Liver (tissue), 3 donors: Measurements from ENCODE around the gene EIF2AK2.

ENCODE experiments used
- EGR1 ChIP-seq, 2 donors: IDR thresholded peaks; 2 replicates each; pipeline ENCODE4 v1.6.1; 2016 to 2018; ENCODE audit warnings: antibody characterized with exemption in 2 of 2, low read depth in 2 of 2
- GABPA ChIP-seq, 2 donors: IDR thresholded peaks in 1 of 2; conservative IDR thresholded peaks in 1 of 2; 2 replicates each; pipeline ENCODE4 v1.6.1; 2016; ENCODE audit warnings: antibody characterized with exemption in 2 of 2, mild to moderate bottlenecking in 1 of 2, moderate library complexity in 1 of 2
- NR2F2 ChIP-seq: IDR thresholded peaks from 2 replicates; pipeline ENCODE4 v1.6.1; 2016; ENCODE audit warnings: antibody characterized with exemption
- SP1 ChIP-seq: IDR thresholded peaks from 2 replicates; pipeline ENCODE4 v1.6.1; 2018; ENCODE audit warnings: antibody characterized with exemption, mild to moderate bottlenecking
- TAF1 ChIP-seq: conservative IDR thresholded peaks from 2 replicates; pipeline ENCODE4 v1.6.1; 2016; ENCODE audit warnings: antibody characterized with exemption, mild to moderate bottlenecking
- TF ChIP-seq, protein P1 (sequence below): fragments of 150-350 bp; IDR thresholded peaks from 2 replicates; pipeline ENCODE4 v1.5.1; 2017; ENCODE audit warnings: improper control_type of control experiment, low read depth, low read length; ENCODE audit not compliant: missing input control
- TF ChIP-seq, protein P2 (sequence below): IDR thresholded peaks from 2 replicates; pipeline ENCODE4 v1.6.1; 2016; ENCODE audit warnings: antibody characterized with exemption
- TF ChIP-seq, protein P3 (sequence below): IDR thresholded peaks from 2 replicates; pipeline ENCODE4 v1.6.1; 2016; ENCODE audit warnings: antibody characterized with exemption
- TF ChIP-seq, protein P4 (sequence below): IDR thresholded peaks from 2 replicates; pipeline ENCODE4 v1.6.1; 2016; ENCODE audit warnings: antibody characterized with exemption, mild to moderate bottlenecking
- TF ChIP-seq, protein P5 (sequence below): IDR thresholded peaks from 2 replicates; pipeline ENCODE4 v1.6.1; 2016; ENCODE audit warnings: antibody characterized with exemption
- donor health status: healthy.
- donor health status: healthy.

DNA sequence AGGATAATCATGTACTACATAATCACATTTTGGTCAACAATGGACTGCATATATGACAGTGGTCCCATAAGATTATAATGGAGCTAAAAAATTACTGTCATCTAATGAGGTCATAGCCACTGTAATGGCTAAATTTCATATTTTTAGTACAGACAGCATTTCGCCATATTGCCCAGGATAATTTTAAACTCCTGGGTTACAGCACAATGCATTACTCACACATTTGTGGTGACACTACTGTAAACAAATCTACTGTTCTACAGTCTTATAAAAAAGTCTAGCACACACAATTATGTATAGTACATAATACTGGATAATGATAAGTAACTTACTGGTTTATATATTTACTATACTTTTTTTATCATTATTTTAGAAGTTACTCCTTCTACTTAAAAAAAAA is 12.8 kb downstream of the EIF2AK2 start:
- TF ChIP-seq, protein P1, sequence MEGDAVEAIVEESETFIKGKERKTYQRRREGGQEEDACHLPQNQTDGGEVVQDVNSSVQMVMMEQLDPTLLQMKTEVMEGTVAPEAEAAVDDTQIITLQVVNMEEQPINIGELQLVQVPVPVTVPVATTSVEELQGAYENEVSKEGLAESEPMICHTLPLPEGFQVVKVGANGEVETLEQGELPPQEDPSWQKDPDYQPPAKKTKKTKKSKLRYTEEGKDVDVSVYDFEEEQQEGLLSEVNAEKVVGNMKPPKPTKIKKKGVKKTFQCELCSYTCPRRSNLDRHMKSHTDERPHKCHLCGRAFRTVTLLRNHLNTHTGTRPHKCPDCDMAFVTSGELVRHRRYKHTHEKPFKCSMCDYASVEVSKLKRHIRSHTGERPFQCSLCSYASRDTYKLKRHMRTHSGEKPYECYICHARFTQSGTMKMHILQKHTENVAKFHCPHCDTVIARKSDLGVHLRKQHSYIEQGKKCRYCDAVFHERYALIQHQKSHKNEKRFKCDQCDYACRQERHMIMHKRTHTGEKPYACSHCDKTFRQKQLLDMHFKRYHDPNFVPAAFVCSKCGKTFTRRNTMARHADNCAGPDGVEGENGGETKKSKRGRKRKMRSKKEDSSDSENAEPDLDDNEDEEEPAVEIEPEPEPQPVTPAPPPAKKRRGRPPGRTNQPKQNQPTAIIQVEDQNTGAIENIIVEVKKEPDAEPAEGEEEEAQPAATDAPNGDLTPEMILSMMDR = no peak
- TF ChIP-seq, protein P2, sequence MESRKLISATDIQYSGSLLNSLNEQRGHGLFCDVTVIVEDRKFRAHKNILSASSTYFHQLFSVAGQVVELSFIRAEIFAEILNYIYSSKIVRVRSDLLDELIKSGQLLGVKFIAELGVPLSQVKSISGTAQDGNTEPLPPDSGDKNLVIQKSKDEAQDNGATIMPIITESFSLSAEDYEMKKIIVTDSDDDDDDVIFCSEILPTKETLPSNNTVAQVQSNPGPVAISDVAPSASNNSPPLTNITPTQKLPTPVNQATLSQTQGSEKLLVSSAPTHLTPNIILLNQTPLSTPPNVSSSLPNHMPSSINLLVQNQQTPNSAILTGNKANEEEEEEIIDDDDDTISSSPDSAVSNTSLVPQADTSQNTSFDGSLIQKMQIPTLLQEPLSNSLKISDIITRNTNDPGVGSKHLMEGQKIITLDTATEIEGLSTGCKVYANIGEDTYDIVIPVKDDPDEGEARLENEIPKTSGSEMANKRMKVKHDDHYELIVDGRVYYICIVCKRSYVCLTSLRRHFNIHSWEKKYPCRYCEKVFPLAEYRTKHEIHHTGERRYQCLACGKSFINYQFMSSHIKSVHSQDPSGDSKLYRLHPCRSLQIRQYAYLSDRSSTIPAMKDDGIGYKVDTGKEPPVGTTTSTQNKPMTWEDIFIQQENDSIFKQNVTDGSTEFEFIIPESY = no peak
- TF ChIP-seq EGR1 (IDR thresholded peaks at IDR 0.05; ENCODE audit: low read depth in 2 of 2) = no peak
- TF ChIP-seq, protein P3, sequence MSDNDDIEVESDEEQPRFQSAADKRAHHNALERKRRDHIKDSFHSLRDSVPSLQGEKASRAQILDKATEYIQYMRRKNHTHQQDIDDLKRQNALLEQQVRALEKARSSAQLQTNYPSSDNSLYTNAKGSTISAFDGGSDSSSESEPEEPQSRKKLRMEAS = no peak
- TF ChIP-seq, protein P4, sequence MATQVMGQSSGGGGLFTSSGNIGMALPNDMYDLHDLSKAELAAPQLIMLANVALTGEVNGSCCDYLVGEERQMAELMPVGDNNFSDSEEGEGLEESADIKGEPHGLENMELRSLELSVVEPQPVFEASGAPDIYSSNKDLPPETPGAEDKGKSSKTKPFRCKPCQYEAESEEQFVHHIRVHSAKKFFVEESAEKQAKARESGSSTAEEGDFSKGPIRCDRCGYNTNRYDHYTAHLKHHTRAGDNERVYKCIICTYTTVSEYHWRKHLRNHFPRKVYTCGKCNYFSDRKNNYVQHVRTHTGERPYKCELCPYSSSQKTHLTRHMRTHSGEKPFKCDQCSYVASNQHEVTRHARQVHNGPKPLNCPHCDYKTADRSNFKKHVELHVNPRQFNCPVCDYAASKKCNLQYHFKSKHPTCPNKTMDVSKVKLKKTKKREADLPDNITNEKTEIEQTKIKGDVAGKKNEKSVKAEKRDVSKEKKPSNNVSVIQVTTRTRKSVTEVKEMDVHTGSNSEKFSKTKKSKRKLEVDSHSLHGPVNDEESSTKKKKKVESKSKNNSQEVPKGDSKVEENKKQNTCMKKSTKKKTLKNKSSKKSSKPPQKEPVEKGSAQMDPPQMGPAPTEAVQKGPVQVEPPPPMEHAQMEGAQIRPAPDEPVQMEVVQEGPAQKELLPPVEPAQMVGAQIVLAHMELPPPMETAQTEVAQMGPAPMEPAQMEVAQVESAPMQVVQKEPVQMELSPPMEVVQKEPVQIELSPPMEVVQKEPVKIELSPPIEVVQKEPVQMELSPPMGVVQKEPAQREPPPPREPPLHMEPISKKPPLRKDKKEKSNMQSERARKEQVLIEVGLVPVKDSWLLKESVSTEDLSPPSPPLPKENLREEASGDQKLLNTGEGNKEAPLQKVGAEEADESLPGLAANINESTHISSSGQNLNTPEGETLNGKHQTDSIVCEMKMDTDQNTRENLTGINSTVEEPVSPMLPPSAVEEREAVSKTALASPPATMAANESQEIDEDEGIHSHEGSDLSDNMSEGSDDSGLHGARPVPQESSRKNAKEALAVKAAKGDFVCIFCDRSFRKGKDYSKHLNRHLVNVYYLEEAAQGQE = no peak
- TF ChIP-seq TAF1 = no peak
- TF ChIP-seq, protein P5, sequence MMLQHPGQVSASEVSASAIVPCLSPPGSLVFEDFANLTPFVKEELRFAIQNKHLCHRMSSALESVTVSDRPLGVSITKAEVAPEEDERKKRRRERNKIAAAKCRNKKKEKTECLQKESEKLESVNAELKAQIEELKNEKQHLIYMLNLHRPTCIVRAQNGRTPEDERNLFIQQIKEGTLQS = no peak
- no peak for TF ChIP-seq GABPA (IDR thresholded peaks at IDR 0.05 in 1 of 2, conservative IDR thresholded peaks at IDR 0.05 in 1 of 2)
- TF ChIP-seq NR2F2 = no peak
- no peak for TF ChIP-seq SP1
